Fibroblast of skin of left biceps (primary cell): Measurements from ENCODE around the gene TAF8.
A peak's percentile ranks its signal among the peaks of the same experiment; 100 is the strongest.
"Not testable (repeated sequence)": the region's sequence is repeated elsewhere in the genome, so short reads cannot be mapped to it uniquely, and the experiment has no call there.

Experiments used
- DNase-seq, 2 experiments: peaks; one replicate each; pipeline ENCODE4 v3.0.0-alpha.2; 2013; ENCODE audit warnings: low read depth in 2 of 2

The TAF8 gene

DNA sequence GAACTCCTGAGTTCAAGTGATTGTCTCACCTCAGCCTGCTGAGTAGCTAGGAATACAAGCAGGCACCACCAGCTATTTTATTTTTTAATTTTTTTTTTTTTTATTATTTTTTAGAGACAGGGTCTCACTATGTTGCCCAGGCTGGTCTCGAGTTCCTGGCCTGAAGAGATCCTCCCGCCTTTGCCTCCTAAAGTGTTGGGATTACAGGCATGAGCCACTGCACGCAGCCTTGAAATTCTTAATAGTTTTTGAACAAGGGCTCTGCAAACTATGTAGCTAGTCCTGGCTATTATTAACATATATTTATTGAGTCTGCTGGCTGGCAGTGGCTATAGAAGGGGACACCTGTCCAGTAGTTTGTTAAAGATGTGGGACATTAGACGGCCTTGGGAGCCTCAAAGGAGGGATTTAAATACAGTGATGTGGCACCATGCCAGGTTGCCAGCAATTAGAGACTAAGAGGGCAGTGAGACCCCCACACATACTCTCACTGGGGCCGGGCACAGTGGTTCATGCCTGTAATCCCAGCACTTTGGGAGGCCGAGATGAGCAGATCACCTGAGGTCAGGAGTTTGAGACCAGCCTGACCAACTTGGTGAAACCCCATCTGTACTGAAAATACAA is 21.1 kb upstream of the TAF8 start:
- DNase-seq = no peak

DNA sequence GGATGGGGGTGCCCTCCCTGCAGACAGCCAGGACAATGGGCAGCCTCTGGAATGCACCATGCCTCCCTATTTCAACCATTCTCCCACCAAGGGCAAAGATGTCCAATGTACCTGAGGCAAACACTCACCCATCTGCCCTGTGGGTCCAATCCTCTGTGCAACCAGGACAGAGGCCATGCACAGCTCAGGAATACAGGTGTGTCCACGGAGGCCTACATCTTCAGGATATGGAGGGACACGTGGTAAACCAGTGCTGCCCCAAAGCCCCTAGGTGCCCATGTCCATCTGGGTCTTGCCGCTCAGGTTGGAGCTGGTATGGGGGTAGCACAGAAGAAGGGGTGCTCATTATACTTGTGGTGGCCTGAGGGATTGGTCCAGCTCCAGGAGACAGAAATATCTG is 20.4 kb upstream of the TAF8 start:
- DNase-seq = no peak

DNA sequence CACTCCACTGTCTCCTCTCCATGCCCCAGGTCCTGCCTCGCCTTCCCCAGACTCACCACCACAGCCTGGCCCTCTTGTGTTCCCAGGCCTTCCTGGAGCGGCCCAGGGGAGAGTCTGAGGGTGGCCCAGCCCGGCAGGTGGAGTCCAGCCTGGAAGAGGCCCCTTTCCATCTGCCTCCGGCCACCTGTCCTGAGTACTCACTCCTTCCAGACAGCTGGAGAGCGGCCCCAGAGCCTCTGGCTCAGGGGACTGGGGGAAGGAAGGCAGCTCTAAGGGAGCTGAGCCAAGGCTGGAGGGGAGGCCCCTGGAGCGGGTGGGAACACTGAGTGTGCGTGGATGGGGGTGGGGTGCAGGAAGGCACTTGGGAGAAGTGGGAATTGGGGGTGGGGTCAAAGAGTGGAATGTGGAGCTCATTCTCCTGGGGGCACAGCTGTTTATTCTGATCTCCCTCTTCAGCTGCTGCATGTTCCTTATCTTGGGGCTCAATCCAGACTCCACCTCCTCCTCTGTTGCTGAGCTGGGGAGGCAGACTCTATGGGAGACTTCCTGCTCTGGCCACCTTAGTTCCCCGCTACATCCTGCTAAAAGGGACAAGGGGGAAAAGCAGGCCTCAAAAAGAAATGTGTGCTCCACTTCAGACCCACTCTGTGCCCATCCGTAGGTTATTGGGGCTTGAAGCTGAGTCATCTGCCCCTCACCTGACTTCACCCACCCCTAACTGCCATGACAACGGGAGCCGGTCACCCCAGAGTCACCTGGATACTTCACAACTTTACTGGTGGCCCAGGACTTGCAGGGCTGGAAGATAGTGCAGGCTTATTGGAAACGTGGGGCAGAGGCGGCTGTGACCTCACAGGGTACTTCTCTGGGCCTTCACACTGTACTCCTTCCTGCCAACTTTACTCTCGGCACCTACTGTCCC is 19.5 kb upstream of the TAF8 start:
- no peak for DNase-seq

DNA sequence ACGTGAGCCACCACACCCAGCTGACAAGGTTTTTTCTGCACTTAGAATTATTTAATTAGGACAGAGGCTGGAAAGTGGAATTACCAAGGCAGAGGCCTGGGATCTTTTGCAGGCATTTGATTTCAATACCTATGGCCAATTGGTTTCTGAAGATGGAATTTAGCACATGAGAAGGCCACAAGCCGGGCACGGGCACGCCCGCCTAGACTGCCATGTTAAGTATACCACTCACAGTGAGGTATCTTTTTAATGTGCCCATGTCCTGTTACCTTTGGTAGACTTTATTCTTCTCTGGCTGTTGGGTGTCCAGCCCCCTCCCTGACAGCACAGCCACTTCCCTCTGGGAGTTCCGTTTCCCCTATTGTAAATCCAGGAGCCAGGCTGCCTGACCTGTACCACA is 18.0 kb upstream of the TAF8 start:
- DNase-seq = no peak

DNA sequence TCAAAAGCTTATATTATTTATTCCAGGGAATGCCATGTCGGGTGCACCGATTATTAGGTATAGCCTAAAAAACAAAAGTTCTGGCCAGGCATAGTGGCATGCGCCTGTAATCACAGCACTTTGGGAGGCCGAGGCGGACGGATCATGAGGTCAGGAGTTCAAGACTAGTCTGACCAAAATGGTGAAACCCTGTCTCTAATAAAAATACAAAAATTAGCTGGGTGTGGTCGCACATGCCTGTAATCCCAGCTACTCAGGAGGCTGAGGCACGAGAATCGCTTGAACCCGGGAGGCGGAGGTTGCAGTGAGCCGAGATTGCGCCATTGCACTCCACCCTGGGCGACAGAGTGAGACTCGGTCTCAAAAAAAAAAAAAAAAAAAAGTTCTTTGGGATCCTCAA is 12.7 kb upstream of the TAF8 start:
- not testable (repeated sequence) for DNase-seq

DNA sequence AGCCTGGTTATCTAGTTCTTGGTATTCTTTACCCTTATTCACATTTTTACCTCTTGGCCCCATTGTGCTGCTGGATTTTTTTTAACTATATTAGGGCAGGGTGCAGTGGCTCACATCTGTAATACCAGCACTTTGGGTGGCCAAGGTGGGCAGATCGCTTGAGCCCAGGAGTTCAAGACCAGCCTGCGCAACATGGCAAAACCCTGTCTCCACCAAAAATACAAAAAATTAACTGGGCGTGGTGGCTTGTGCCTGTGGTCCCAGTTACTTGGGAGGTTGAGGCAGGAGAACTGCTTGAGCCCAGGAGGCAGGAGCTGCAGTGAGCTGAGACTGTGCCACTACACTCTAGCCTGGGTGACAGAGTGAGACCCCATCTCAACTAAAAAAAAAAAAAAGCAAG is 12.2 kb upstream of the TAF8 start:
- DNase-seq = no peak

DNA sequence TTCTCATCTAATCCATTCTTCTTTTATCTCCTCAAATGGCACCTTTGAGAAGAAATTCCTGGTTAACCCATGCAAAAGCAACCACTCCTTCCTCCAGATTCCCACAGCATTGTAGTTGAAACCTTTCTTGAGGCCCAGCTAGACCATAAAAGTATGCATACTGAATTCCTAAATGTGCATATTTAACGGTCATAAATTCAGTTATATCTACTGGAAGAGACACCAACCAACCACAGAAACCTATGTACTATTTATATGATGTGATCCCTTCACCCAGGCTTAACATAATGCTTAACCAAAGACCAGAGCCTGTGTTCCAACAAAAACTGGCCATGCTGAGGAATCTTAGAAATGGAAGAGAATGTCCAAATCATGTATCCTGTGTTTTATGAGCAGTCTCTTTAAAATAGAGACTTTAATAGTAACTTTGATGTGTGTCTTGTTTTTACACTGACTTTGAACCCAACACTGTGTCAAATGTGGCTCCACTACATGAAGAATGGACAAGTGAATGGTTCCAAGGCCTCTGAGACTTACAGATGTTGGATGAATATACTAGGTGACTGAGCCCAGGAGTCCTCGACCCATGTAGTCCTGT is 11.4 kb upstream of the TAF8 start:
- no peak for DNase-seq

DNA sequence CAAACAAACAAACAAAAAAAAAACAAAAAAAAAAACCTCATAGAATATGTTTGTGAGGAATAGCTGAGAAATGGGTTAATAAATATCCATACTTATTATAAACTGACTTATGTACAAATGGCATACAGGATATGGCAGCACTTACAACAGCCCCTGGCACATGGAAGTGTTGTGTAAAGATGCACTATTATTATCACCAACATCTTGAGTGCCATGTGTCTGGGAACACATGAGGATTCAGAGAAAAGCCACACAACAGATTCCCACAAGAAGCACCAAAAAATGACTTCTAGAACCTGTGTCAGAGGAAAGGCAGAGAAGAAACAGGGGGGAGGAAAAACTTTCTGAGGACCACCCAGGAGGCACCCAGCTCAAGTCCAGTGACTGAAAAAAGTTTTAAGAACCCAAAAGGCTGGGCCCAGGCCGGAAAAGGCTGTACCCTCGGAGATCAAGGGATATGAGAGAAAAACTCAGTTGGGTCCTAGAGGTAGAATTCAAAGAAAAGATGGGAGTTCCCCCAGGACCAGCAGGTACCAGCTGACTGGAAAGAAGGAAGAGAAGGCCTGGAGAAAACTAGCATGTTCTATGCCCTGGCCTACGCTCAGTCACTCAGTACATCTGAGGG is 9.4 kb upstream of the TAF8 start:
- DNase-seq = no peak

DNA sequence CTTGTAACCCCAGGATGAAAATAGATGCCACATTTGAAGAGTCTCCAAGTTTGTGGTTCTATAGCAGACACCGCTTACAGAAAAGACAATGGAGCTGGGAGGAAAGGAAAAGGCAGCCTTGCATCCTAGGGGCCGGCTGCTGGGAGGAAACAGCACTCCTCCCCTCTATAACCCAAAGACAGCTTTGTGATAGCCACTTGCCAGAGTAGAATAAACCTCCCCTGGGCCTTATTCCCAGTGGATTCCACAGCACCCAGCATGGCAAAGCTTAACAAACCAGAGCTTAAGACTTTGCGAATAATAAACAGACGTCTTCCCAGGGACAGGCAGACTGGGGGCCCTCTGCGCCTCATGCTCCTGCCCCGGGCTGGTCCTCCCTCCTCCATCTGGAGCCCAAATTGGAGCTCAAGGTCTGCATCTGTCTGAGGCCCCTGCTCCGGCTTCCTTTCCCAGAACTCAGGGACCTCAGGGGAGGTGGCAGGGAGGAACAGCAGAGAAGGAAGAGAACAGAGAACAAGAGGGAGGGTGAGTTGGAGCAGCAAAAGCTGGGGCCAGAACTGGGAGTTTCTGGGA is 8.8 kb upstream of the TAF8 start:
- no peak for DNase-seq

DNA sequence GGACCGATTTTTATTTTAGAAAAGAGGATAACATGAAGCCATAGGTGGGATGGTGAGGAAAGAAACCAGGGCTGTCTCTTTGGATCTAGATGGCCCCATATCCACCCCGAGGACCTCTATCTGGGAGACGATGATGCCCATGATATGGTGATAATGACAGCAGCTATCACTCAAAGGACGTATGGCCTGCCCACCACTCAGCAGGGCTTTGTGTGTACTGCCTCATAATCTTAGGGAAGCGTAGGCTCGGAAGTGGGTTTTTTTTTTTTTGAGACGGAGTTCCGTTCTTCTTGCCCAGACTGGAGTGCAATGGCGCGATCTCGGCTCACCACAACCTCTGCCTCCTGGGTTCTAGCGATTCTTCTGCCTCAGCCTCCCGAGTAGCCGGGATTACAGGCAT is 8.2 kb upstream of the TAF8 start:
- DNase-seq = no peak

DNA sequence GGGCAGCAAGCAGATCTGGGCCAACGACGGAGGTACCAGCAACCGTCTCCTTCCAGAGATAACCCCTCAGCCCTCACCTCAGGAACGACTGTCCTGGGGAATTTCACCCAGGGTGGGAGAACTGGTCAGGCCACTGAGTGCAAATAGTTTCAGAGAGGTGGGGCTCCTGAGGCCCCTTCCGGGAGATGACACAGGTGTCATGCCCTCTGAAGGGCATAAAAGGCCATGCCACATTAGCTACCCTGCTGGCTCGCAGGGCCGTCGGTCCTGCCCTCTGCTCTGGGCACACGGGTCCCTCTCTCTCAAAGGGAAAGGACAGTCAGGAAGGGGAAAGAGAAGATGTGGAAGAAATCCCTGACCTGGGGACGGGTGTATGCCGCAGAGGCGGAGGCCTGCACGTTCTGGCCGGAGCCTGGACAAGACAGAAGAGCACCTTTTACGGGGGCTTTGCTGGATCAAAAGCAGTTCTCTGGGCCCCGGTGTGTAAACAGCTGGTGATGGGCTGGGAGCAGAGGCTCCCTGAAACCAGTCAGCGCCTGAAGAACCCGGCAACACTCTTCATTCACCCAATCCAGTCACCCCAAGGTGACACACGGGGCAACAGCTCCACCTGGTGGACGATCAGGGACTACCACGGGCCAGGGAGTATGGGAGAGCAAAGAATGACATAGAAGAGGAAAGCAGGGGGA is 6.4 kb upstream of the TAF8 start:
- DNase-seq = peak; percentile 36 to 52

DNA sequence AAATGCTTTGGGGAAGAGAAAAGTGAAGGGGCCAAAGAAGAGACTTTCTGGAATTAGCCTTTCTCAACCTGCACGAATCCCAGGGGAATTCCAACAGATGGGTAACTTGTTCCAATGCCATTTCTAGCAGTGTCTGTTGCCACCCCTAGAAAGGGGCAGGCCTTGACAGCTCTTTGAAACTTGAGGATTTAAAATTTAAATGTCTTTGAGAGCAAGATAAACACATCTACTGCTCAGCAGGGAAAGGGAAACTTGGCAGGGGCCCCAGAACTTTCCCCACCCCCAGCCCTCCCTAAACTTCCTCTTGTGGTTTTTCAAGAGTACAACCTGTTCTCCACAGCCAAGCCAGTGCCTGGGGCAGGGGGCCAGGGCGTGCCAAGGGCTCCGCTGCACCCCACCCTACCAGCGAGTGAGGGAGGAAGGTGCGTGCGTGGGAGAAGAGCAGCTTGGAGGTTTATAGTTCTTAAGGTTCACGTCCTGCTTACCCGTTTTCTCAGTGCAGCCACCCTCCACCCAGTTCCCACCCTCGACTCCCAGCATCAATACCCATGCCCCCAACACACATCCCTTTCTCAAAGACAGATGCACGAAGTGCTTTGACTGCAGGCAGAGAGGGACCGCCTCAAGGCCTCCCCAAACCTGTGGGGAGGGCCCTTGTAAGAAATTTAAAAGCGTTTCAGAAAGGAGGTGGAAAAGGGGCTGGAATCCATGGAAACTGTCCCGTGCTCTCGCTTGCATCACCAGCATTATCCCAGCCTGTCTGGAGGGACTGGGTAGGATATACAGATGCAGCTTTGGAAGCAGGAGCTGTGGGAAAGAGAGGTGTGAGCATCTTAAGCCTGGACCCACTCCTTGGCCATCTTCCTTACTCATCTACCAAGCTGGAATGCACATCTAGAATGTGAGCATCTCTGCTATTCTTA is 4.5 kb upstream of the TAF8 start:
- DNase-seq = peak in 1 of 2 experiments; percentile 31

DNA sequence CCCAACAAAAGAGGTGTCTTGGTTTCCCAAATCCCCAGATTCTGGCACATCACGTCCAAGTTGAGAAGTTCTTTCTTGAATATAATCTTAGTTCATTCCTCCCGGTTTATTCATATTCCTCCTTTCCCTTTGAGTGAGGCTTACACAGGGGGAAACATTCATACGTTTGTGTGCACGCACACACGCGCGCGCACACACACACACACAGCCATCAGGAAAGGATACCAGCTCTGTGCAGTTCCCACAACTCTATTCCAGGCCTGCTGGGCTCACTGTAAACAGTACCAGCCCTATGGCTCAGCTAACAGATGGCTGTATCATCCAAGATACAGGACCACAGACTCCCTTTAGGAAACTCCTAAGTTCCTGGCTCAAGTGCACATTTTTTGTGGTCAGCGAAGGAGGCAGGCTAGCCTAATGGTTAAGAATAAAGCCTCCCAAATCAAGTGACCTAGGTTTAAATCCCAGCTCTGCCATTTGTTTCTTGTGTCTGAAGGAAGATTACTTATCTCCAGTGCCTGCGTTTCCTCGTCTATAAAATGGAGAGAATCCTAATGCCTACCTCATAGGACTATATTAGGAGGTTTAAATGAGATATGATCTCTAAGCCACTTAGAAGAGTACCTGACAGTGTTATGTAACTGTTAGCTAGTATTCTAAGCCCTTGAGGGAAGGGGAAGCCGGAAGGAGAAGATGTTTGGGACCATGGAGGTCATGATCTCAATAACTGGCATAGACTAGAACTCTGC is 3.7 kb upstream of the TAF8 start:
- no peak for DNase-seq

DNA sequence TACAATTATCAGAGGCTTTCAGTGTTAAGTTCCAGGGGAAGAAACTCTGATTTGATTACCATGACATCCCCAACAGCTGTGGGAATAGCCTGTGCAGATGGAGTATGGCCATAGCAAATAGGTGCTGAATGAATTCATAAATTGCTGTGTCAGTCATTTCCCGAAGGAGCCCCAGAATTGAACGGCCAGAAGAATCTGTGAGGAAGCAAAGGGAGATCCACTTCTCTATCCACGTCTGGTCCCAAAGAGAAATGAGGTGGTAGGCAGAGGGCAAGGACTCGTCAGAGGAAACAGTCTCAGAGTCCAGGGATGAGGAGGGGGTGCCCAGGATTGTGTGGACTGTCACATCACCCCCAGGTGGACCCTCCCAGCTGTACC is 3.1 kb upstream of the TAF8 start:
- DNase-seq = no peak

DNA sequence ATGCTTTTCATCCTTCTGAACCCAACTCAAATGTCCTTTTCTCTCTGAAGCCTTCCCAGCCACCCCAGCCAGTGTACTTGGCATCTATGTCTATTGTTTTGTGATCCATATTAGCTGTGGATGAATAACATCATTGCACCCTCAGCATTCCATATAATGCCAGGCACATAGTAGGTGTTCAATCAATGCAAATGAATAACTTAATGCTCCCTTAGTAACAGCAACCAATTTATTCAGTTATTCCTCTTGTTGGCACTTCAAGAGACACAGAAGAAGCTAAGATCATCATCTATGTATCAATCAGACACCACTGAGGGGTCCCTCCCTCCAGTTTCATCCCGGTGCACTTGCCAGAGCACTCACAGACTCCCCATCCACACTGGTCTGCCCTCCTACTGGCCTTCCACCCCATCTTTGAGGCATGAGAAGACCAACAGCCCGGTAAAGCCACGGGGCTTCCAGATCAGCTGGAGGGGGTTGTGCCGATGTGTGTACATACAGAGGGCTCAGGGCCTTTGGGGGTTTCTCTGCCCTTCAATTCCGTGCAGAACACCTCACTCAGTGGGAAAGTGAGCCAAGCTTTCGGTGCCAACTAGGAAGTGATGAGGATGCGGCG is 2.4 kb upstream of the TAF8 start:
- DNase-seq = no peak

DNA sequence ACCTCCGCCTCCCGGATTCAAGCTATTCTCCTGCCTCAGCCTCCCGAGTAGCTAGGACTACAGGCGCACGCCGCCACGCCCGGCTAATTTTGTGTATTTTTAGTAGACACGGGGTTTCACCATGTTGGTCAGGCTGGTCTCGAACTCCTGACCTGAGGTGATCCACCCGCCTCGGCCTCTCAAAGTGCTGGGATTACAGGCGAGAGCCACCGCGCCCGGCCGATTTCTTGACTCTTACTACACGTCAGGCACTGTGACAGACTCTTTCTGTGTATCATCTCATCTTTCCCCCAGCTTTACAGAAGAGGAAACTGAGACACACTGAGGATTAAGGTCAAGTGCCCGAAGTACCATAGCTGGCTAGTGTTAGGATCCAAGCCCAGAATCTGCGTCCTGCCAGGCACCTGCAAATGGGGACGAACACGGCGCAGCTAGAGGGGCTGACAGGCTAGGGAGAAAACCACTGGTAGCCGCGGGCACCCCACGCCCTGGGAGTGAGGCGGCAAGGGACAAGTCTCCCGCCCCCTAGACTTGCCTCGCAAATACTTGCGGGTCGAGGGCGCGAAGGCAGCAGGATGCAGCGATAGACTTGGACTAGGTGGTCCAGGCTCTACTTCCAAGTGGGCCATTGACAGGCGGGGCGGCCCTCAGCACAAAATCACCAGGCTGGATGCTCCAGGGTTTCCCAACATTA is 1.1 kb upstream of the TAF8 start:
- no peak for DNase-seq

DNA sequence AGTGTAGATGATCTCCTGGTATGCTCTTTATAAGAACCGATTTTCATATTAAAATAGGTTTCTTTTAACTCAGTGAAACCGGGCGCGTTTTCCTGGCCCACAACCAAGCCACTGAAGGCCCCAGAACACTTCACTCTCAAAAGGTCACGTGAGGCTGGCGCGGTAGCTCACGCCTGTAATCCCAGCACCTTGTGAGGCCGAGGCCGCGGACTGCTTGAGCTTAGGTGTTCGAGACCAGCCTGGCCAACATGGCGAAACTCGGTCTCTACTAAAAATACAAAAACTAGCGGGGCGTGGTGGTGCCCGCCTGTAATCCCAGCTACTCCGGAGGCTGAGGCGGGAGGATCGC is 402 bp upstream of the TAF8 start:
- DNase-seq = no peak

DNA sequence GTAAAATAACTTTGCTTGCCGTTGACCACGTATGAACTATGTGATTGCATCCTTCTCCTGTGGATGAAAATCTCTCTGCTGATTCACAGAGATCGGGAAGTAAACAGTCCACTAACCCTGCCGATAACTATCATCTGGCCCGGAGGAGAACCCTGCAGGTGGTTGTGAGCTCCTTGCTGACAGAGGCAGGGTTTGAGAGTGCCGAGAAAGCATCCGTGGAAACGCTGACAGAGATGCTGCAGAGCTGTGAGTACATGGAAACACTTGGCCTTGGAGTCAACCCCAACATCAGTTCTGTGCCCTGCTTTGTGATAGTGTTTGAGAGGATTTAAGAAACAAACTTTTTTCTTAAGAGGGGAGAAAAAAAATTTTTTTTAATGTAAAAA is 937 bp downstream of the TAF8 start:
- no peak for DNase-seq

DNA sequence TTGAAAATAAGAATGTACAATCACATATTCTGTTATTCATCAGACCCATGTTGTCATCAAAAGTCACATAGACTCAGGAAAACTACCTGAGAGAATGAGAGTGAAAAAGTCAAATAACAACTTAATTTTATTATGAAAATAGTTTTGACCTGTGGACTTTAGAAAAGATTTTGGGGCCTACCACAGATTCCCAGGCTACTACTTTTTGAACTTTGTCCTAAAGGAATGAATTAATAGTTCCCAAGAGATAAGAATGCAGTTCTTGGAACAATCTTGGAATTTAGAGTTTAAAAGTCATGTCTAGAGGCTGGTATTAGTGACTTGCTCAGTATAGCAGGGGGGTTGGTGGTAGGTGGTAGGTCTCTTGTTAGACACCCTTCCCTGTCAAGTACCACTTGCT is 3.3 kb downstream of the TAF8 start:
- no peak for DNase-seq
